GM18520 (cell line): Measurements from ENCODE around the gene TMEM26.

Source experiments
- ATAC-seq: cut with Tn5 transposase; IDR thresholded peaks from one replicate; pipeline ENCODE4 v1.9.1; 2021; ENCODE audit not compliant: unreplicated experiment

The TMEM26 gene

DNA sequence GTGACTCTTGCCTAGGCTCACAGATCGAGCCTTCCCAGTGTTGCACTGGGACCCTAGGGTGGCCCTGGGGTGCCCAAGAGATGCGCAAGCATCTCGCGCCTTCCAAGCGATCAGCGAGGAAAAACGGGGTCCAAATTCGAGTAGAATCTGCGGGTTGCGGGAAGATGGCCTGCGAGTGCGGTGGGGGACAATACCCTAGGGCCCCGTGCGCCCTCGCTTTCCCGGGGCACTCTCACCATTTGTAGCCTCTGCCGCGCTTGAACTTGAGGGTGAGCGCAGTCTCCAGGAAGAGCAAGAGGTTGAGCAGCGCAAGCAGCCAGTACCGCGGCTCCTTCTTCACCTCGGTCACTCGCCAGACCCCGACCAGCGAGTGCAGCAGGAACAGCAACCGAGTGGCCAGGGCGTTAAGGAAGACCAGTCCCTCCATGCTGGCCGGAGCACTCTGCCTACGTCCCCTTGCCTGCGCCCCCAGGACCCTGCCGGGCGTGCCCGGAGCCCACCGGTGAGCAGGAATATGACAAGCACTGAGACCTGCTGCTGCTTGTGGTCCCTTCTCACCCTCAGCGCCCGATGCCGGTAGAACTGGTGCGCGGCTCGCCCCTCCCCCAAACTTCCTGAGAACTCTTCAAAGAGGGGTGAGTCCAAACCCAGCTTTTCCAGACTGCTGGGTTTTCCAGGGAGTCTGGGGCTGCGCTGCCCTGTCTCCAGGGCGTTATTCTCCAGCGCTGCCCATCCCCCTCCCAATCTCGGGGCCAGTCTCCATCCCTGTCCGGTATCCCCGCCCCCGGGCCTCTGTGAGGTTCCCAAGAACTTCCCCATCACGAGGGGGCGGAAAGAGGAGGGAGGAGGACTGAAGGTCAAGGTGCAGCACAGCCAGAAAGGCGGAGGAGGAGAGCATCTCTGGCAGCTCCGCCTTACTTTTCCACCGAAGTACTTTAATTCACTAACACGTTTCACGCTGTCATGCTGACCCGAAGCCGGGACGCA lies at the start of gene TMEM26:
Gene TMEM26, minus strand, starts transcription at position 727 of the 987 bp plus-strand sequence. Its CDS starts 300 bp downstream, at position 427.
- no peak for ATAC-seq

DNA sequence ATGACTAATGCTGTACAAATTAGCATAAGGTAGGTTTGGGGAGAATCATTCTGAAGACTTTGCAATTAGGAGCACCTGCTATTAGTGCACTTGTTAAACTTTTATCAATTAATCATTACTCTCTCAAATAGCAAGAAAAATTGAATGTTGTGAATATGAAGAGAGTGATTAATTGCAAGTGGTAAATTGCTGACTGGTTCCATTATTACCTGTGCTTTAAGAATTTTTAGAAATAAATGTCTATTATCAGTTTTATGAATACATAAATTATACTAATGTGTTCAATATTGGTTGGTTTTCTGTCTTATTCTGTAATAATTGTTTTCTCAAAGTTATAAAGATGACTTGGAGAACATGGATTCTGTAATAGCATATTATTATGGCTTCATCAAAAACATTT lies 47.3 kb upstream of the TMEM26 start:
- ATAC-seq, result no peak

DNA sequence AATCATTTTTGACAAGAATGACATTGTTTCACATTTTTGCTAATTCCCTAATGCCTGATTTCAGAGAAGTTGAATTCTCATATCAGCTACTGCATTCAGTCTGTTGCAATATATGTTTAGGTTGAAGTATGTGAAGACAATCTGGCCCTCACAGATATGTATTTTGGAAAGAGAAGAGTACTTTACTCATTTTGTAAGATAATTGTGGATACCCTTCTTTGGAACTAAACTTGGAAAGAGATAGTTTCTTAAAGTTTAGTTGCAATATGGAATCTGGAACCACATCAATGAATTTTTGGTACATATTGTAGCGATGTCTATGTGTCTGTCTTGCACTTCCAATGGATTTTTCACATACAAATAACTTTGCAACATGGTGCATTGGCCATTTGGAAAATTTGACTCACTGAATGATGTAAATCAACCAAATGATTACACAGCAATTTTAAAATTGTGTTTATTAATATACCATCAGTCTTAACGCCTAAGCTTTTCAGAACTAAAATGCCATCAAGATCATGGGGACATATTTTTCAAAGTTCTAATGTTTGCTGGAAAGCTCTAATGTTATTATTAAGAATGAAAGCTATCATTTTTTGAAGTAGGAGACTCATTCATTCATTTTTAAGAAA lies 39.3 kb upstream of the TMEM26 start:
- ATAC-seq, result no peak

DNA sequence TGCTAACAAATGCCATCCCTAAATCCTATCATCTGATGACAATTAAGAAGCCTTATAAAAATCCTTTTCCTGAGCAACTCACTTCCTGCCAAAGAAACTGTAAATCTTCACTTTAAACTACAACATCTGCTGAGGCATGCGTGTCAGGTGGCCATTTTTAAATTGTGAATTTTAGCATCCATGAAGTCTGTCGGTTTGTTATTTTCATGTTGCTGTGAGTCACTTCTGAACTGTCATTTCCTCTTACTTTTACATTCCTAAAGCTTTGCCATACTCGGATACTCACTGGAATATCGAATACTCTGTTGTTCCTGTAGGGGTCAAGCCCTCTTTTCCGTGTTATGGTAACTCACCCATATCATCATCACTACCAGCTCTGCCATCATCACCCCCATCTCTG lies 34.3 kb upstream of the TMEM26 start:
- no peak for ATAC-seq

DNA sequence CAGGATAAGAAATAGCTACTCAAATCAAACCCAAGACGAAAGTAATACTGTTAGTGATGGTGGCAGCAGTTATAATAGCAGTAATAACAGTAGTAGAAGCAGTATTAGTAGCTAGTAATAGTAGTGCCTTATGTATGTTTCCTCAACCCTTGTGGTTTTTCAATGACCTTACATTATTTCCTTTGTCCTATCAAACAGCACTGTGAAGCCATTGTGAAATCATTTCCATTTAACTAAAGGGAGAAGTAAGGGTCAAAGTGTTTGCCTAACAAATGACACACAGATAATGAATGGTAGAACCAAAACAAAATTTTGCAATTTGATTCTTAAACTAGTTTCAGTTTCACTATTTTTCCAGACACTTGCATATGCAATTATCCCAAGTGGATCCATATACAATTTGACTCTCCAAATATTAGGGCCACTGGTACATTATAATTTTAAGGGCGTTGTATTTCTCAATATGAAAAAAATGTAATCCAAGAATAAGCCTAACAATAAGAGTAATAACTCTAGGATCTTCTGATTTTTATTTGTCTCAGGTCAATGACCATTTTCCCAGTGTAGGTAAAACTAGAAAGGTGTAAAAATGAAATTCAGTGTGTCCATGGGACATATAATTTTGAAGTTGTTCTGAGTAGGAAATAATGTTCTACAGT lies 33.7 kb upstream of the TMEM26 start:
- no peak for ATAC-seq

DNA sequence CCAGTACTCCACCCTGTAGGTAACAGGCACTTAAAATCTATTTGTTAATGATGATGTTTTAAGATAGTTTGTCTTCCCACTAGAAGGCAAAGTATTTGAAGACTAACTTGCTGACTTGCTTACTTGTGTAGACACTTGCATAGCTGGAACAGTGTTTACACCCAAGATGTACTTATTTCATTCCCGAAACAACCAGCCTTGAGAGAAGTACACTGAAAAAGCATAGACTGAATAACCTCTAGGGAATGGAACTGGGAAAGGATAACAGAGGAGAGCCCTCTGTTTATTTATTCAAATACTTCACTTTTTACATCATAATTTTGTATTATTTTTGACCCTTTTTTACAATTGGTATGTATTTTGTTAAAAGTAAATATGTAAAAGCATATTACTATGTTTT lies 33.1 kb upstream of the TMEM26 start:
- ATAC-seq, result no peak

DNA sequence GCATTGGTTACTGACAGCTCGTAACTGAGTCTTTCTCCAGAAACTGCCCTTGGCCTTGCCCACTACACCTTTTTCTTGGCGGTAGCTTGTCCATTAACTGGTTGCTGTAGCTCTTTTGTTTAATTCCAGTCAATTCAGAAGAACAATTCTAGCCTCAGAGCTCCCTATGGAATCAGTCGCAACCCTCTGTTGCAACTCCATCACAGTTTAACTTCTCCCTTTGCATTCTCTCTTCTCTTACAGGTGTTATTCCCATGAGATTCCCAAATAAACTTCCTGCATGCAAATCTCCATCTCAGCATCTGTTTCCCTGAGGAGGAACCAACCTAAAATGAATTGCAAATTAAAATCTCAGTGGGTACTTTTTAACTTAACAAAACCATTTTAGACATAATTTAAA lies 28.4 kb upstream of the TMEM26 start:
- no peak for ATAC-seq

DNA sequence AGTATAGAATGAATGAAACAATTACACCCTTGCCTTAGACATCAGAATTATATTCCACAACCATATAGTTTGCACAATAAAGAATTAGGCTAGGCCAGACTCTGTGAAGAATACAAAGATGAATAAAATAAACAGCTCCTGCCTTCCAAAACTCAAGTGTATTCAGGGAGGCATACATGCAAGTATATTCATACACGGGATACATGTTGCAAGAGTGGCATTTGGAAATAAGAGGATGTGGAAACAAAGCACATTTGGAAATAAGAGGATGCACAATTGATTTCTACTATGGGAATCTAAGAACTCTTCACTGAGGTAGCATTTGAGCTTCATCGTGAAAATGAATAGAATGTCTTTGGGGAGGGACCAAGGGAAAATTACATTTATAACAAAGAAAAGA lies 27.0 kb upstream of the TMEM26 start:
- ATAC-seq, result no peak

DNA sequence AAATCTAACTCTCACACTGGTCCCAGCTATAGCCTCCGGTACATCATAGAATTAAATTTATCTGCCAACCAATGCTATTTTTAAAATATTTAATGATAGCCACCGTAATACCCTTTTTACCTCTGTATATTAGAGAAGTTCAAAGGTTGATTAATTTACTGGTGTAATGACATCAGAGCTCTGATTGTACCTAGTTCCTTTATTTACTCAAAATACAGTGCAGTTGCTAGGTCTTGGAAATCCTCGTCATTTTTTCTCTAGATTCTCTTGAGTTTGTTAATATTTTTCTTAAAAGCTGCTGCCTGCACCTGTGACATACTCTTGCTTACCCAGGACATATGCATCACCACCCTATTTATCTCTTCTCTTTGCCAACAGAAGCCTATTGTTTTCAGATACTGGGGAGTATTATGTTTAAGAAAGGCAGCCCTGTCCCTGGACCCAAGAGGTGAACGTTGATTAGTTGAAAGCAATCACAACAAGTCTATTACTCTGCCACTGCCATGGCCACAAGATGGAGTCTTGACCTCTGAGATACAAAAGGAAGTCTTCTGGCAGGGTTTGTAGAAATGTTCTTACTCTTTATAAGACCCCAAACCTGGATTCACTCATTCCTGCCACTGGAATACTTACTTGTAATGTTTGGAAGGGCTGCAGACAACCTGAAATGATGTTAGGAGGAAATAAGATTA lies 25.6 kb upstream of the TMEM26 start:
- no peak for ATAC-seq

DNA sequence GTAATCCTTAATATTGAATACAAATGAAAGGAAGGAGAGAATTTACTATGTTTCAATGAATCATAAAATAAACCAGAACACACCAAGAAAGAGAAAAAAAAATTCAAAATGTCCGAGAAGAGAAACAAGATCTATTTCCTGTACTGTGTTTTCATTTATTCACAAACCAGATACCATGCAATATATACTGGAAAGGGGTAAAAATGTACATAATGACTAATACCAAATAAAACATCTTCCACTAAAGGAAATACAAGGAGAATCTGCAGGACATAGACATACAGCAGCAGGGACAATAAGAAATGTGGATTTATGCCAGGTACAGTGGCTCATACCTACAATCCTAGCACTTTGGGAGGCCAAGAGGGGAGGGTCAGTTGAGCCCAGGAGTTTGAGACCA lies 24.3 kb upstream of the TMEM26 start:
- no peak for ATAC-seq

DNA sequence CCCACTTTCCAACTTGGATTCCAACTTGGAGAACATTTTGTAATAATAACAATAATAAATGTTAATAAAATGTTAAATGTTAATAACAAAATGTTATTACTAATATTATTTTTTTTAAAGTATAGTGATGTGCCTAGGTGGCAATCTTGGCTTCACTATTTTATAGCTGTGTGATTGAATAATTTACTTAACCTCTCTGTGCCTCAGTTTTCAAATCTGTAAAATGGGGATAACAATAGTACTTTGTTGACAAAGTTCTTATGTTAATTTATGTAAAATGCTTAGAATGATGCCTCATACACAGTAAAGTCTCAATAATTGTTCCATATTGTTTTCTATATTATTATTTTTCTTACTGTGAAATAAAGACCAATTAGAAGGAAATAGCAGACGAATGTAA lies 23.3 kb upstream of the TMEM26 start:
- ATAC-seq, result no peak

DNA sequence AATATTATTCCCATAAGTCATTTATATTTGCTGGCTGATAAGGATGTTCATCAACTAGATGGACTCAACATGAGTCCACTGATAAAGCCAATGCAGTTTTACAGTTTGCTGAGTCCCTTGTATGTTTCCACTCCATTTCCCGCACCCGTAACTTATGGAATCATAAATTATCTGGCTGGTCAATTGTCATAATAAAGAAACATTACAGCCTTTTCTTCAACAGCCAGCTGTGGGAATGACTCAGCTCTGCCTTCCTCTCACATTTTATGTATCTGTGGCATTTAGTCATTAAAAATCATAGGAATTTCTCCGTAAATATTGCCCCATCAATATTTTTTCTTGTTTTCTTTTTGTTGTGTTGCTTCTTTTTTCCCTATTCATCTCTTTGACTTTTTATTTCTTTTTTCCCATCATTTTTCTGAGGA lies 22.3 kb upstream of the TMEM26 start:
- ATAC-seq, result no peak

DNA sequence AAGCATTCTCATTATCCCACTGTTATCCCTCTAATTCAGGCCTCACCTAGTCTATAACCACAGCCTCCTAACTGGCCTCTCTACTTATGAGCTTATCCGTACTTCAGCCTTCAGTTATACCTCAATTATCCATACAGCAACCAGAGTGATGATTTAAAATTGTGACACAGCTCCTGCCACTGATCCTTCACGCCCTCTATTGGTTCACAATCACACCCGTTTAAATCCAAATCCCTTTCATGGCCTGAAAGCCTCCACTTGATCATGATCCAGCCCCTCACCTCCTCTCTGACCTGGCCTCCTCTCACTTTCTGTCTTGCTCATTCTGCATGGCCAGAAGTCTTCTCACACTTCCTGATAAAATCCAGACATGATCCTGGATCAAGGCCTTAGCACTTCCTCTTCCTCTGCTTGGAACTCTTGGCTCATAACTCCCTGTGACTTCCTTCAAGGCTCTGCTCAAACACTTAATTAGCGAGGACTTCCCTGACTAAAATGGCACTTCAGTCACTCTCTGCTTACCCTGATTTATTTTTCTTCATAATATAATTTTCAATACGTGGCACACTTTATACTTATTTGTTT lies 19.0 kb upstream of the TMEM26 start:
- no peak for ATAC-seq

DNA sequence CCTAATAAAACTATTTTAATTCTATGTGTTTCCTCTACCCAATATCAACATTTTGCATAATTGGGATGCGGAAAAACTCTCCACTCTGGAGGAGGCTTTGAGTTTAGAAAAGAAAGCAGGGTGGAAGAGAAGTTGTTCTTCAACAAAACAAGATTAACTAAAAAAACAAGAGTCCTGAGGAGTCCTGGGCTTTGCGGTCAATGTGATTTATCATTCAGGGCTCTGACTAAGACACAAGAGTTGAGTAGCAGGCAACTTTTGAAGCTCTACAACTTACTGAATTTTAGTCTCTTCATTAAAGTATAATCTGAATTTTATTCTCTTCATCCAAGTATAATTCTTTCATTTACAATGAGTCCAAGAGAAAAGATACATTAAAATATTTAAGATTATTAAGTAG lies 18.3 kb upstream of the TMEM26 start:
- ATAC-seq, result no peak

DNA sequence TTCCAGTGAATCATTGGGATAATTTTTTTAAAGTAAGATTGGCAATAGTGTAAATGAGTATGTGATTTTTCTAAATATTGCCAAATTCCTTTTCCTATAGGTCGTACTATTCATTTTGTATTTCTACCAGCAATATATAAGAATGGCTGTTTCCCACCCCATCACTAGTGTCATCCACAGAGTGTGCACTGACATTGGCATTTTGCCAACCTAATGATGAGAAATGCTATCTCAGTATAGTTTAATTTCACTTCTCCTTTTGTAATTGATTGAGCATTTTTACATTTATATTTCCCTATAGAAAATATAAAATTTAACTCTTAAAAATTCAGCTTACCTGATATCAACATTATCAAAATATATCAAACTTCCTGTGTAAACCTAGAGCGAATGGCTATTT lies 17.6 kb upstream of the TMEM26 start:
- no peak for ATAC-seq

DNA sequence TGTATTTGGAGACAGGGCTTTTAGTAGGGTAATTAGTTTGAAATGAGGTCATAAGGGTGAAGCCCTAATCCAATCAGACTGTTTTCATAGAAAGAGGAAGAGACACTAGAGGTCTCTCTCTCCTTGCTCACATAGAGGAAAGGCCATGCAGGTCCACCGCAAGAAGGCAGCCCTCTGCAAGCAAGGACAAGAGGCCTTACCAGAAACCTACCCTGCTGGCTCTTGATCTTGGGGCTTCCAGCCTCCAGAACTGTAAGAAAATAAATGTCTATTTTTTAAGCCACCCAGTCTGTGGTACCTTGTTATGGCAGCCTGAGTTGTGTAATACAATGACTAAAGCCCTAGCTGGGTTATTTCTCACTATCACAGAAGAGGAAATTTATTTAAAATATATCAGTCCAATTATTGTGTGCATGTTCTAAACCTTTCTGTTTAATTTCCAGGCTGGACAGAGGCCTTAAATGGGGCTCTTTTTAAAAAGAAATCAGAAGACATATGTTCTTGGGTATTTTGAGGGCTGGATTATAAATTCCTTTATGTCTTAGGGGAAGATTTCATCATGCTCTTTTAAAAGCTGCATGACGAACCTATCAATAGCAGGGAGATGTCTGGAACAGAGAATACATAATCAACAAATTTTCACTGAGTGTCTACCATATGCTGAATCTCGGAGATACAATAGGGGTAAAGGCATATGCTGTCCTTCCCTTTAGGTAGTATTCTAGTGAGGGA lies 12.9 kb upstream of the TMEM26 start:
- ATAC-seq, result no peak

DNA sequence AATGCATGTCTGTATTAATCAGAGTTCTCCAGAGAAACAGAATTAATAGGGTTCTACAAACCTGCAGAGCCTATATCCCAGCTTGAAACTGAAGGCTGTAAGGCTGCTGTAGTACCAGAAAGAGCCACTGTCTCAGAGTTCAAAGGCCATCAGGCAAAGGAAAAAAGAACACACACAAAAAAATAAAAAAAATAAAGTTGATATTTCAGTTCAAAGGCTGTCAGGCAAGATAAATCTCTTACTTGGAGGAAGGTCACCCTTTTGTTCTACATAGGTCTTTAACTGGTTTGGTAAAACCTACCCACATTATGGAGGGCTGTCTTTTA lies 12.0 kb upstream of the TMEM26 start:
- ATAC-seq, result no peak

DNA sequence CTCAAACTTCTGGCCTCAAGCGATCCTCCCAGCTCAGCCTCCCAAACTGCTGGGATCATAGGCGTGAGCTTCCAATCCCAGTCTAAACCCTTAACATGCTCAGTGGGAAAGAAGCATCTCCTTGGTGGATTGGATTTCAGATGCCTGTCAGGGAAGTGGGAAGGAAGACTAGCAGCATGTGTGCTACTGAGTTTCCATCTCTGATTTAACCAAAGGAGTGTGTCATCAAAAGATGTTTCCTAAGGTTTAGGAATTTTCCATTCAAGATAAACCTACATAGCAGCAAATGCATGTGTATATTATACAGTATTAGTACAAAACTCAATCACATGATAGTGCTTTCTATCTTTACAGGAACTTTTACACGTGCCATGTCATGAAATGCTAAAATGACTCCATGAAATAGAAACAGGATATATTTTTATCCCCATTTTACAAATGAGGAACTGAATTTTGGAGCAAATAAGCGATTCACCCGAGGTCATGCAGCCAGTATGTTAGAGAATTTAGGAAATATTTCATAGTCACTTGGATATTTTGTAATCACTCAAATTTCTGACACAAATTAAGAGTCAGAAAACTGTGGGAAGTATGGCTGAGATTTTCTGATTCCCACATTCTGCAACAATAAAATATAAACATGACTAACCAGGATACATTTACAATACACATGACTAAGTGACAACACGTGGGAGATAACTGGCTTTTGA lies 11.4 kb upstream of the TMEM26 start:
- ATAC-seq, result no peak

DNA sequence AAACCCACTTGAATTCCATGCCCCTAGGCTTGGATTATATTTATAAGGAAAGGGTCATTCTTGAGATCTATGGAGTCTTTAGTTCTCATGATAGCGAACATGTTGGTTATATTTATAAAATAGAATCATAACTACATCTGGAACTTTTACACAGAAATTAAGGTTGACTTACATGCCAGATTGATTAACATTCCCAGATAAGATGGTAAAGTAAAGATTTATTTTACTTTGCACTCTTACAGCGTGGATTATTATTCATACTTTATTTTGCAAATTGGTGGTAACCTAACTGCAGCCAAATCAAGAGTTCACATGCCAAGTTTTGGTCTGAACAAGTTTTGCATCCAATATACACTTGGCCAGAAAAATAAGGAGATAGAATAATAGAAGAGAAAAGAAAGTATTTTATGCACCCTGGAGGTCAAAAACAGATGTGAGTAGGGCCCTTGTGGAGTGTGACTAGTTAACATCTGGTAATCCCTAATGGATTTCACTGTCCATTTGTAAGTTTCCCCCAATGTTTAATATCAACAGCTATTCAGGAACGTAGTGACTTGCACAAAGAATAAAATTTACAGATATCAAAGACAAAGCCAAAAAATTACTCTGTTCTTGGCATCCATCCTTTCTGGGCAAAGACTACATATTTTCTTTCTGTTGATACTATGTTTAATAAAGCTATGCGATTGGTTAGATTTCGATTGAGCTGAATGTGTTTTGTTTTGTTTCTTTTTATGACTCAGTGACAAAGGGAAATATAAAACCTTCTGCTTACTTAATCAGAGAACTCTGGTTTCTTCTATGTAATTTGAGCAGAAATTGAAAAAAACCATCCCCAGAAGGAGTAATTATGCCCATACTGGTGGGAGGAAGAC lies 10.1 kb upstream of the TMEM26 start:
- no peak for ATAC-seq
